Body of pancreas (tissue), 4 donors: Measurements from ENCODE around the gene FBXO41.

Source experiments
- POLR2A ChIP-seq, 3 donors: fragments of 450-650 bp; IDR thresholded peaks; one replicate each; pipeline ENCODE4 v1.6.1; 2016; ENCODE audit warnings: antibody characterized with exemption in 3 of 3, mild to moderate bottlenecking in 2 of 3
- TF ChIP-seq, protein P1 (sequence below), 7 experiments: fragments of 450-650 bp in 4 of 7; fragments of 200-600 bp in 3 of 7; sonication (generic) in 3 of 7; IDR thresholded peaks; one replicate each; pipeline ENCODE4 v1.5.1; 2016 to 2019; ENCODE audit warnings: antibody characterized with exemption in 7 of 7

DNA sequence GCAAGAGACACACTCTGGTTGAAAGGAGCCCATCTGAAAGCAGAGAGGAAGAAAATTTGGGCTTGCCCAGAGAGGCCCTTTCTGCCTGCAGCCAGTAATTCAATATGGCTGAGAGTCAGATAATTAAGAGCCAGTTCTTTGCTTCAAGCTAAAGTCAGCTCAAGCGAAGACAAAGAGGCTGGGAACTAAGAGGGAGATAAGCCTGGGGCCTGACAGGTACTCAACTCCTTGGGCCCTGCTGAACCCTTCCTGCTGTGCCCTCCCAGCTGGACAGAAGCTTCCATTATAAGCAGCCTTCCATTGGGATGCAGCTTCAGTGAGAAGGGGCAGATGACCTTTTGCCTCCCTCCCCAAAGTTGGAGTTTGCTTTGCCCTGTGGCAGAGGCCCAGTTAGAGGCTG lies 12.0 kb downstream of the FBXO41 start:
- TF ChIP-seq, protein P1, sequence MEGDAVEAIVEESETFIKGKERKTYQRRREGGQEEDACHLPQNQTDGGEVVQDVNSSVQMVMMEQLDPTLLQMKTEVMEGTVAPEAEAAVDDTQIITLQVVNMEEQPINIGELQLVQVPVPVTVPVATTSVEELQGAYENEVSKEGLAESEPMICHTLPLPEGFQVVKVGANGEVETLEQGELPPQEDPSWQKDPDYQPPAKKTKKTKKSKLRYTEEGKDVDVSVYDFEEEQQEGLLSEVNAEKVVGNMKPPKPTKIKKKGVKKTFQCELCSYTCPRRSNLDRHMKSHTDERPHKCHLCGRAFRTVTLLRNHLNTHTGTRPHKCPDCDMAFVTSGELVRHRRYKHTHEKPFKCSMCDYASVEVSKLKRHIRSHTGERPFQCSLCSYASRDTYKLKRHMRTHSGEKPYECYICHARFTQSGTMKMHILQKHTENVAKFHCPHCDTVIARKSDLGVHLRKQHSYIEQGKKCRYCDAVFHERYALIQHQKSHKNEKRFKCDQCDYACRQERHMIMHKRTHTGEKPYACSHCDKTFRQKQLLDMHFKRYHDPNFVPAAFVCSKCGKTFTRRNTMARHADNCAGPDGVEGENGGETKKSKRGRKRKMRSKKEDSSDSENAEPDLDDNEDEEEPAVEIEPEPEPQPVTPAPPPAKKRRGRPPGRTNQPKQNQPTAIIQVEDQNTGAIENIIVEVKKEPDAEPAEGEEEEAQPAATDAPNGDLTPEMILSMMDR (IDR thresholded peaks at IDR 0.05), result no peak
- TF ChIP-seq POLR2A (IDR thresholded peaks at IDR 0.05), result no peak
